Mucosa of rectum (tissue), 2 donors: ENCODE results near the gene ALKBH2.

Experiments used
- H3K27ac ChIP-seq, 2 donors: one replicate each; pipeline ENCODE4 v1.7.0; 2013; ENCODE audit warnings: inconsistent platforms in 2 of 2, low read depth in 2 of 2, low read length in 2 of 2
- H3K27me3 ChIP-seq, 2 donors: one replicate each; pipeline ENCODE4 v1.7.0; 2013; ENCODE audit warnings: low read length in 2 of 2; ENCODE audit not compliant: control insufficient read depth in 2 of 2, insufficient read depth in 2 of 2
- H3K36me3 ChIP-seq, 2 donors: one replicate each; pipeline ENCODE4 v1.7.0; 2013; ENCODE audit warnings: low read length in 2 of 2; ENCODE audit not compliant: control insufficient read depth in 2 of 2, insufficient read depth in 2 of 2
- H3K4me1 ChIP-seq, 2 donors: one replicate each; pipeline ENCODE4 v1.7.0; 2013; ENCODE audit warnings: low read length in 2 of 2, mild to moderate bottlenecking in 1 of 2; ENCODE audit not compliant: control insufficient read depth in 2 of 2, insufficient read depth in 2 of 2
- H3K4me3 ChIP-seq, 2 donors: one replicate each; pipeline ENCODE4 v1.7.0; 2013; ENCODE audit warnings: low read length in 2 of 2
- H3K9ac ChIP-seq, 2 donors: one replicate each; pipeline ENCODE4 v1.7.0; 2013; ENCODE audit warnings: low read length in 2 of 2, low read depth in 1 of 2, mild to moderate bottlenecking in 1 of 2
- H3K9me3 ChIP-seq, 2 donors: one replicate each; pipeline ENCODE4 v1.7.0; 2013; ENCODE audit warnings: low read length in 2 of 2; ENCODE audit not compliant: control insufficient read depth in 2 of 2
- donor health status: healthy.
- donor health status: Normal muscosa, but diverticular disease.

ALKBH2 gene

DNA sequence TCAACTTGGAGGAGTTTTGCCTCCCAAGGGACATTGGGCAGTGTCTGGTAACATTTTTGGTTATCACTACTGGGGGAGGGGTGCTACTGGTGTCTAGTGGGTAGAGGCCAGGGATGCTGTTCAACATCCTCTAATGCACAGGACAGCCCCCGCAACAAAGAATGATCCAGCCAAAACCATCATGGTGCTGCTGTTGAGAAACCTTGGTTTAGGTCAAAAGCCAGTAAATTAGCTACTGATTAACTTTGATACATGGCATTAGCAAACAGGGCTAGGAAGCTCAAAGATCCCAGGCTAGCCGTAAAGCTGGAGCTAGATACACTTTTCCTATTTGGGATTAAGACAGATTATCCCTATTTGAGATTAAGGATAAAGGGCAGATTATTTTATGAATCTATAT is 8.8 kb downstream of the ALKBH2 start:
- Histone ChIP-seq H3K36me3 (peaks cover 54 to 78% of the 10 kb centered on the region in 2 donors), H3K9ac (no peak overlapping the region), H3K27me3 (no peaks in the 10 kb centered on the region), H3K9me3 (no peaks in the 10 kb centered on the region), H3K27ac (no peak overlapping the region), H3K4me1 (peaks cover 0 to 4% of the 10 kb centered on the region in 2 donors), H3K4me3 (no peak overlapping the region)

DNA sequence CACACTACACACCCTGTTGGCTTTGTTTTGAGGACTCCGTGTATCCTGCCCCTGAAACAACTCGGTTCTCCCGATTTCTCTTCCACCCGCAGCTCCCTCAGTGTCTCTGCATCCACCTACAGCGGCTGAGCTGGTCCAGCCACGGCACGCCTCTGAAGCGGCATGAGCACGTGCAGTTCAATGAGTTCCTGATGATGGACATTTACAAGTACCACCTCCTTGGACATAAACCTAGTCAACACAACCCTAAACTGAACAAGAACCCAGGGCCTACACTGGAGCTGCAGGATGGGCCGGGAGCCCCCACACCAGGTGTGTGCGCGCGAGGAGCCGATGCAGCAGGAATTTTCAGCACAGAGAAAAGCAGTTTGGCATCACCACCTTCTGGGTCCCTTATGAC is 10.5 kb downstream of the ALKBH2 start:
- peaks cover 48 to 62% of the 10 kb centered on the region in 2 donors for H3K36me3 ChIP-seq
- H3K4me3 ChIP-seq = no peak overlapping the region
- H3K9me3 ChIP-seq = no peaks in the 10 kb centered on the region
- H3K4me1 ChIP-seq = peaks cover 0 to 4% of the 10 kb centered on the region in 2 donors
- no peak overlapping the region for H3K27ac ChIP-seq
- H3K9ac ChIP-seq = no peak overlapping the region
- no peaks in the 10 kb centered on the region for H3K27me3 ChIP-seq

DNA sequence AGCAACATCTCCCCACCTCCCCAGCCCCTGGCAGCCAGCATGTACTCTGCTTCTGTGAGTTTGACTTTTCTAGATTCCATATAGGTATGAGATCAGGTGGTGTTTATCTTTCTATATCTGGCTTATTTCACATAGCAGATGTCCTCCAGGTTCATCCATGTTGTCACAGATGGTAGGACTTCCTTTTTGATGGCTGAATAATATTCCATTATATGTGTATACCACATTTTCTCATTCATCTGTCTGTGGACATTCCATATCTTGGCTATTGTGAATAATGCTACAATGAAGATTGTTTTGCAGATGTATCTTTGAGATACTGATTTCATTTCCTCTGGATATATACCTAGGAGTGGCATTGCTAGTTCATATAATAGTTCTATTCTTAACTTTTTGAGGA is 18.4 kb downstream of the ALKBH2 start:
- Histone ChIP-seq H3K4me1 (peaks cover 3 to 7% of the 10 kb centered on the region in 2 donors), H3K27me3 (no peaks in the 10 kb centered on the region), H3K36me3 (peaks cover 35 to 39% of the 10 kb centered on the region in 2 donors), H3K9ac (no peak overlapping the region), H3K4me3 (no peak overlapping the region), H3K9me3 (no peaks in the 10 kb centered on the region), H3K27ac (no peak overlapping the region)

DNA sequence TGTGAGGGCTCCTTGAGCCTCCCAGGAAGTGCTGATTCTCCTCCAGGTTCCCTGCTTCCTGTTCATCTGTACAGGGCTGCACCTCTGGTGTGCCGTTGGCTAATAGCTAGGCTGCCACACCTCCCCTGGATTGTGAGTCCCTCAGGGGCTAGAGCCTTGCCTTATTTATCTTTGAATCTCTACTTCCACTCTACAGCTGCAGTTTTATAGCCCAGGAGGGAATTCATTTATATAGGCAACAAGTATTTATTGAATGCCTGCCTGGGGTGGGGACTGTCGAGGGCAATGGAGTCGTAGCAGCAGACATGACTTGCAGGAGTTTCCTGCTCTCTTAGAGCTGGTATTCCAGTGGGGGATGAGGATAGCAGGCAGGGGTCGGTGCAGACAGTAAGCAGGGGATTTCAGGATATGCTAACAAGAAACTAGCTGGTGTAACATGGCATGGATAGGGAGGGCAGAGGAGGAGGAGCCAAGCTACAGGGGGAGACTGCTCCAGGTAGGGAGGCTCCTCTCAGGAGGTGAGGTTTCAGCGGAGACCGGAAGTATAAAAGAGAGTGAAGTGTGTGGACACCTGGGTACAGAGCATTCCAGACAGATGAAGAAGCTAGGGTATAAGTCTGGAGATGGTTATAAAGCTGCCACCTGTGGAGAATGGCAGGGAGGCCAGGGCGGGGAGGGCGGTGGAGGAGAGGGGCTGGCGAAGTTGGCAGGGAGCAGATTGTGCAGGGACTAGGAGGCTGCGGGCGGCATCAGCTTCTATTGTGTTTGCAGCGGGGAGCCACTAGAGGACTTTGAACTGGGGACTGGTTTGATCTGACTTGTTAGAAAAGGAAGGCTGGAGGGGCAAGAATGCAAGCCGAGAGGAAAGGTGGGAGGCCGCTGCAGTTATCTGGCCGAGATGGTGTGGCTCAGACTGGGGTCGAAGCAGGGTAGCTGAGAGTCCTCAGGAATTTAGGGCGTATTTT is 23.7 kb downstream of the ALKBH2 start:
- H3K36me3 ChIP-seq = peaks cover 32 to 47% of the 10 kb centered on the region in 2 donors
- H3K9me3 ChIP-seq = no peaks in the 10 kb centered on the region
- H3K4me1 ChIP-seq = peaks cover 17 to 28% of the 10 kb centered on the region in 2 donors
- no peaks in the 10 kb centered on the region for H3K27me3 ChIP-seq
- peak overlapping the region; percentile 83 to 84 for H3K27ac ChIP-seq
- H3K9ac ChIP-seq = peak overlapping the region; percentile 47 to 66
- peak overlapping the region; percentile 51 to 60 for H3K4me3 ChIP-seq

DNA sequence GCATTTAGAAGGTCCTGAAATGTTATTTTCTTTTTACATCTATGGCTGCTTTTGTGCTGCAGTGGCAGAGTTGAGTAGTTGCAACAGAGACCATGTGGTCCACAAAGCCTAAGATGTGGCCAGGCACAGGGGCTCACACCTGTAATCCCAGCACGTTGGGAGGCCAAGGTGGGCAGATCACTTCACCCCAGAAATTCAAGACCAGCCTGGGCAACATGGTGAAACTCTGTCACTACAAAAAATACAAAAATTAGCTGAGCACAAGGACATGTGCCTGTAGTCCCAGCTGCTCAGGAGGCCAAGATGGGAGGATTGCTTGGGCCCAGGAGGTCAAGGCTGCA is 27.4 kb downstream of the ALKBH2 start:
- H3K36me3 ChIP-seq = peaks cover 11 to 23% of the 10 kb centered on the region in 2 donors

DNA sequence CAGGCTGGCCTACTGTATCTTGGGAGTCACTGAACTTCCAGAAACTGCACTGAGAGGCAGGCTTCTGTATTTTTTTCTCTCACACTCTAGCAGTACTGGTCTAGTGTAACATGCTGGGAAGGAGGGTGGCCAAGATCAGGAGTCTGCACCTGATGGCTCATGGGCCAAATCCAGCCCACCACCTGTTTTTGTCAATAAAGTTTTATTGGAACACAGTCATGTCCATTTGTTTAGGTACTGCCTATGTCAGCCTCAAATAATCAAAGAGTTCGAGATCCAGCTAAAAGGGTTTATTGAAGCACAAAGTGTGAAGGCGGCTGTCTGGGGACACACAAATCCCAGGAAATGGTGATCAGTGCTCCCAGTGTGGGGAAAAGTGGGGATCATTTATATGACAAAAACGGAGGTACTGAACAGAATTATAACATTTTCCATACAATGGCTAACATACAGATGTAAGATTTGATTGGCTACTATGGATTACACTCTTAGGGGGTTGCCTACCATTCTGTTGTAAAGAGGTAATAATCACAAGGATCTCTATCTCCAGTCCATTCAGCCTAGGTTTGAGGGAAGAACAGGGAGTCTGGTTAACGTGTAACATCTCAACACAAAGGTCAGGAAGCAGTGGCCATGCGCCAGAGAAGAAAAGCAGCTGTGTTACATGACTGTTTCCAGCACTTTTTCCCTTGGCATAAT is 28.0 kb downstream of the ALKBH2 start:
- H3K36me3 ChIP-seq = peaks cover 11 to 21% of the 10 kb centered on the region in 2 donors
- no peaks in the 10 kb centered on the region for H3K27me3 ChIP-seq
- no peak overlapping the region for H3K4me3 ChIP-seq
- H3K4me1 ChIP-seq = peaks cover 15 to 25% of the 10 kb centered on the region in 2 donors
- H3K9ac ChIP-seq = peak overlapping the region in 1 of 2 donors; percentile 8
- H3K27ac ChIP-seq = peak overlapping the region; percentile 16 to 63
- no peaks in the 10 kb centered on the region for H3K9me3 ChIP-seq

More for the DNA sequence above, 27.4 kb downstream of the ALKBH2 start:
- Histone ChIP-seq H3K4me3 (no peak overlapping the region), H3K9ac (peak overlapping the region in 1 of 2 donors; percentile 8), H3K27me3 (no peaks in the 10 kb centered on the region), H3K4me1 (peaks cover 17 to 28% of the 10 kb centered on the region in 2 donors), H3K9me3 (no peaks in the 10 kb centered on the region), H3K27ac (peak overlapping the region in 1 of 2 donors; percentile 63)

DNA sequence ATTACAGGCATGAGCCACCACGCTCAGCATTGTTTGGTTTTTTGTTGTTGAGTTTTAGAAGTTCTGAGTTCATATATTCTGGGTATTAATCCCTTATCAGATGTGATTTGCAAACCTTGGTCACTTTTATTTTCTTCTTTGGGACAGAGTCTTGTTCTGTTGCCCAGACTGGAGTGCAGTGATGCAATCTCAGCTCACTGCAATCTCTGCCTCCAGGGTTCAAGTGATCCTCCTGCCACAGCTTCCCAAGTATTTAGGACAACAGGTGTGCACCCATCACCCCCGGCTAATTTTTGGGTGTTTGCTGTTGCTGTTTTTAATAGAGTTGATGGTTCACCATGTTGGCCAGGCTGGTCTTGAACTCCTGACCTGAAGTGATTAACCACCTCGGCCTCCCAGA is 29.1 kb downstream of the ALKBH2 start:
- no peaks in the 10 kb centered on the region for H3K9me3 ChIP-seq
- H3K4me1 ChIP-seq = peaks cover 13 to 21% of the 10 kb centered on the region in 2 donors
- H3K4me3 ChIP-seq = no peak overlapping the region
- peaks cover 13 to 25% of the 10 kb centered on the region in 2 donors for H3K36me3 ChIP-seq
- H3K9ac ChIP-seq = no peak overlapping the region
- no peak overlapping the region for H3K27ac ChIP-seq
- no peaks in the 10 kb centered on the region for H3K27me3 ChIP-seq

DNA sequence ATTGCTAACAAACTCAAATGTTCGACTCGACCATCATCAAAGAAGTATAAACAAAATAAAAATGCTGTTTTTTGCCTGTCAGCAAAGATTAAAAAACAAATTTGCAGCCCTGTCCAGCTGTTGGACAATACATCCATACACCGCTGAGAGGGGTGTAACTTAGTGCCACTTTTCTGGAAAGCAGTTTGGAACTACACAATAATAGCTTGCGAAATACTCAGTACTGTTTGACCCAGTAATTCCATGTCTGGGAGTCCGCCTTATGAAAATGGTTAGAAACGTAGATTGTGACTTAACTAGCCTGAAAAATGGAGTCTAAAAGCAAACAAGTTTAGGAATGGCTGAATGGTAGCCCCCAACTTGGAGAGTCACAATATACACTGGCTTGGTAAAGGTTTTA is 34.5 kb downstream of the ALKBH2 start:
- no peak overlapping the region for H3K4me3 ChIP-seq
- no peaks in the 10 kb centered on the region for H3K9me3 ChIP-seq
- H3K9ac ChIP-seq = no peak overlapping the region
- H3K27me3 ChIP-seq = no peaks in the 10 kb centered on the region
- H3K36me3 ChIP-seq = peaks cover 4 to 20% of the 10 kb centered on the region in 2 donors
- no peak overlapping the region for H3K27ac ChIP-seq
- H3K4me1 ChIP-seq = no peaks in the 10 kb centered on the region

DNA sequence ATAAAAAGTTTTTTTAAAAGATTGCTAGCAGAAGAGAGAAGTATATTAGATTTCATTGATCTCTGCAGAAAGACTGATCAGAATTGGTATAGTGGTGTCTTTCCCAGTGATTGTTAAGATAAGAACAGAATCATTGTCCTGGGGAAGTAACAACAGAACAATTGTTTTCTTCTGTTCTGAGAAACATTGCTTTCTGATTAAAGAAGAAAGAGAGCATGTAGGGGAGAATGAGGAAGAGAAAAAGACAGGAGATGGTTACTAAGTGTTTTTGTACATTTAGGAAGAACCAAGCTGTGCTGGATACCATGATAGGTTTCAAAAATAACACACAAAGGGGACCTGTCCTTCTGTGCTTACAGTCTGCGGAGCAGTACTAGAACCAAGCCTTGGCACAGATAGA is 35.9 kb downstream of the ALKBH2 start:
- Histone ChIP-seq H3K27me3 (no peaks in the 10 kb centered on the region), H3K4me1 (peaks cover 0 to 5% of the 10 kb centered on the region in 2 donors), H3K36me3 (peaks cover 2 to 15% of the 10 kb centered on the region in 2 donors), H3K9me3 (no peaks in the 10 kb centered on the region), H3K9ac (no peak overlapping the region), H3K27ac (no peak overlapping the region), H3K4me3 (no peak overlapping the region)

DNA sequence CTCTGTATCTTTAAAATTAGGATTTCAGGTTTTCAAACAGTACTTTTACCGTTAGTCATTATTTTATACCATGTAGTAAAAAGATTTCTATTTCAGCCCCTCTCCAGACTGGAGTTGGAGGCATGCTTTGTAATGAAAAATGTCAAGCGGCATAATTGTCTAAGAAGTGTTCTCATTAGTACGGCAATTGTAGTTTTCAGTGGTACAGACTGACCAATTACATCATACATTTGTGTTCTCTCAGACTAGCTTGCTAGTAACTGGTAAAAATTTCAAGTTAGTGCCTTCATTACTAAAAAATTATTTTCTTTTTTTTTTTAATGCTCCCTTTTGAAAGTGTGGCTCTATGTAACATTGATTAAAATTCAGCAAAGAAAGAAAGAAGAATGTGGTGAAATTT is 36.4 kb downstream of the ALKBH2 start:
- Histone ChIP-seq H3K9ac (no peak overlapping the region), H3K27ac (no peak overlapping the region), H3K27me3 (no peaks in the 10 kb centered on the region), H3K9me3 (no peaks in the 10 kb centered on the region), H3K4me1 (peaks cover 4 to 7% of the 10 kb centered on the region in 2 donors), H3K4me3 (no peak overlapping the region), H3K36me3 (peaks cover 2 to 15% of the 10 kb centered on the region in 2 donors)
